LoVo (cell line): ENCODE results near the gene RGS10.
"Not testable (repeated sequence)": the region's sequence is repeated elsewhere in the genome, so short reads cannot be mapped to it uniquely, and the experiment has no call there.

Experiments used
- DNase-seq: peaks from one replicate; pipeline ENCODE4 v3.0.0-alpha.2; 2016; ENCODE audit warnings: low spot score

The RGS10 gene

GRCh38 chr10:119542357-119542987 lies at the start of gene RGS10:
RGS10 (minus strand) TSS chr10:119542719; CDS start chr10:119542638, 81 bp downstream.
- peak; percentile 90 for DNase-seq

- no peak for DNase-seq
Observed at GRCh38 chr10:119588071-119588470, 45.6 kb upstream of the RGS10 start.

GRCh38 chr10:119578355-119578754 lies 35.8 kb upstream of the RGS10 start:
- no peak for DNase-seq

- no peak for DNase-seq
Observed at GRCh38 chr10:119575991-119576390, 33.5 kb upstream of the RGS10 start.

DNA sequence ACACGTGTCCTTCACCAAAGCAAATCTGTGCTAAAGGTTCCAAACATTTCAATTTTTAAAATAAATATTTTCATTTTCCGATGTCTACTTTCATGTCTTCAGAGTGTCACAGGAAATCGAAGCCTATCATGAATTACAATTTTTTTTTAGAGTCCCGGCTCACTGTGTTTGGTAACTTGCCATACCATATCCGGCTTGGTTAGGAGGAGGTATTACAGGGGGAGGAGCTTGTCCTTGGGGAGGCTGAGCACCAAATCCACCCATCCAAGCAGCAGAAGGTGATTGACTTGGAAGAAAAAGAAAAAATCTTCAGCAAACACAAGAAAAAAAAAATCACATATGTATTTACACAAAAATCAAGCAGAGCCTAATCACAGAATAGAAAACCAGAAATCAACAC lies 33.0 kb upstream of the RGS10 start:
- DNase-seq, result no peak

GRCh38 chr10:119567978-119568377 lies 25.5 kb upstream of the RGS10 start:
- DNase-seq, result no peak

DNA sequence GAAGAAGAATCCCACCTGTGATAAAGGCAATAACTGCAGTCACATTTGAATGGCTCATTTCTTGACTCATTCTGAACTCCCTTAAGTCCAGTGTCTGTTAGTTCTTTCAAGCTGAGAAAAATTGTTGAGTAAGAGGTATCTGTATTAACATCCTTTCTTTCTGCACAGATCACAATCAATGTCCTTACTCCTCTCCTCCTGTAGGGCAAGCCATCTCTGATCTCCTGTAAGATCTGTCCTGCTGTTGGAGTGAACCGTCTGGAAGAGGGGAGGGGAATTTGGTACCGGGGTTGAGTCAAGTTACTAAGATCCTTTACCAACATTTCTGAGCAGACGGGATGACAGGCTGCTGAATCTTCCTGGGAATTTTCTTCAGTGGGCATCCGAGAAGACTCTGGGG lies 19.6 kb upstream of the RGS10 start:
- no peak for DNase-seq

DNA sequence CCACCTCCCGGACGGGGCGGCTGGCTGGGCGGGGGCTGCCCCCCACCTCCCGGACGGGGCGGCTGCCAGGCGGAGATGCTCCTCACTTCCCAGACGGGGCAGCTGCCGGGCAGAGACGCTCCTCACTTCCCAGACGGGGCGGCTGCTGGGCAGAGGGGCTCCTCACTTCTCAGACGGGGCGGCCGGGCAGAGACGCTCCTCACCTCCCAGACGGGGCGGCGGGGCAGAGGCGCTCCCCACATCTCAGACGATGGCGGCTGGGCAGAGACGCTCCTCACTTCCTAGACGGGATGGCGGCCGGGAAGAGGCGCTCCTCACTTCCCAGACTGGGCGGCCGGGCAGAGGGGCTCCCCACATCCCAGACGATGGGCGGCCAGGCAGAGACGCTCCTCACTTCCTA lies 17.0 kb upstream of the RGS10 start:
- DNase-seq, result not testable (repeated sequence)

DNA sequence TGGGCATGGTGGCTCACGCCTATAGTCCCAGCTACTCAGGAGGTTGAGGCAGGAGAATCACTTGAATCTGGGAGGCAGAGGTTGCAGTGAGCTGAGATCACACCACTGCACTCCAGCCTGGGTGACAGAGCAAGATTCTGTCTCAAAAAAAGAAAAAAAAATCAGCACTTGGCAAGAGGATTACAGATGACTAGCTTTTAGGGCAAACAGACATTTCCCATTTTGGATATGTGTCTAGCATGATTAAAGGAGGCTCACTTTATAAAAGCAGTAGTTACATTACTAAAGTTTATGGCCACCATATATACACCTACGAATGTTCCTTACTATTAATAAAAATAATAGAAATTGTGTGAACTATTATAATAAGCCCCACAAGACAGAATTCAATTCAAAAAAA lies 13.6 kb upstream of the RGS10 start:
- not testable (repeated sequence) for DNase-seq

GRCh38 chr10:119555178-119555784 lies 12.8 kb upstream of the RGS10 start:
- no peak for DNase-seq

- no peak for DNase-seq
Observed at GRCh38 chr10:119550827-119551226, 8.3 kb upstream of the RGS10 start.

DNA sequence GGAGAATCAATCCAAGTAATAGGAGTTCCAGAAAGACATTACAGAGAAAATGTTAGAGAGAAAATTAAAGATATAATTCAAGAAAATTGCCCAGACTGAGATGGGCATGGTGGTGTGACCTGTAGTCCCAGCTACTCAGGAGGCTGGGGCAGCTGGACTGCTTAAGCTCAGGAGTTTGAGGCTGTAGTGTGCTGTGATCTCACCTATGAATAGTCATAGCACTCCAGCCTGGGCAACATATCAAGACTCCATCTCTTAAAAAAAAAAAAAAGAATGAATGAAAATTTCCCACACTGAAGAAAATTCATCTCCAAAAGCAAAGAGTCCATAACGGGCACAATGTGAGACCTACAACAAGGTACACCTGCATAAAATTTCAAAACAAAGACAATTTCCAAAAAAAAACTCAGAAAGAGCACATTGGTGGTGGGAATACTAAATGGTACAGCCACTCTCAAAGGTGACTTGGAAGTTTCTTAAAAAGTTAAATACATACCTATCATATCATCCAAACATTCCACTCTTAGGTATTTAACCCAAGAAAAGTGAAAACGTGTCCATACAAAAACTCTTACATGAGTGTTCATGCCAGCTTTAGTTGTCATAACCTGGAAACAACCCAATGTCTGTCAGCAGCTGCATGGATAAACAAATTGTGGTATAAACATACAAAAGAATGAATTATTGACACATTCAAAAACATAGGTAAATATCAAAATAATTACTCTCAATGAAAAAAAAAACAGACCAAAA lies 6.9 kb upstream of the RGS10 start:
- DNase-seq, result no peak

DNA sequence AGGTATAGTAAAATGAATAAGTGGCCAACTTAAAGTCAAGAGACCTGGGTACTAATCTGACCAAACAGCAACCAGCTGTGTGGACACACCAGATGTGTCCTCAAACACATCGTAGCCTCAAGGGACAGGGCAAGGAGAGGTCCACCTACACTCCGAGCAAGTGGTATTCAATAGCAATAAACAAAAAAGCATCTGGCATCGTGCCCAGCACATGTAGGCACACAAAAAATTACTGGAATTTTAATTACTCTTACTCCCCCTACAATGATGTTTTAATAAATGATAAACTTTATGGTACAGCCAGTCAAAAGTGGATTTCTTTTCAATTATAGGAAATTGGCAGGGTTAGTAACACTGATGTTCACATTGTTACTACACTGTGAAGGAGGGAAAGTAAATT lies 3.5 kb upstream of the RGS10 start:
- DNase-seq, result peak; percentile 27

DNA sequence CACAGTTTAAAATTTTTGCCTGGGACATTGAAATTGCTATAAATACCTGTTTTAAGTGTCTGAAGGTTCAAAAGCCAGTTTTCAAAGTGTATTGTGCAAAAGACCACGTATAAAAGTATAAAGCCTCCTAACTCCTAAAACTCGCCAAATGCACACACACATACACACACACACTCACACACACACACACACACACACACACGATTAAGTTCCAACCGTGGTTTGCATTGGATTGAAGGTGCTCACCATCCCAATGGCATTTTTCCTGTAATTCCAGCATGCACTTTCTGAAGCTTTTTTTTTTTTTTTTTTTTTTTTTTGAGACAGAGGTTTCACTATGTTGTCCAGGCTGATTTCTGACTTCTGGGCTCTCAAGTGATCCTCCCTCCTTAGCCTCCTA lies 2.8 kb upstream of the RGS10 start:
- no peak for DNase-seq

GRCh38 chr10:119543814-119544642 lies 1.5 kb upstream of the RGS10 start:
- DNase-seq, result no peak

GRCh38 chr10:119542988-119543813 lies 682 bp upstream of the RGS10 start:
- DNase-seq, result peak; percentile 57

DNA sequence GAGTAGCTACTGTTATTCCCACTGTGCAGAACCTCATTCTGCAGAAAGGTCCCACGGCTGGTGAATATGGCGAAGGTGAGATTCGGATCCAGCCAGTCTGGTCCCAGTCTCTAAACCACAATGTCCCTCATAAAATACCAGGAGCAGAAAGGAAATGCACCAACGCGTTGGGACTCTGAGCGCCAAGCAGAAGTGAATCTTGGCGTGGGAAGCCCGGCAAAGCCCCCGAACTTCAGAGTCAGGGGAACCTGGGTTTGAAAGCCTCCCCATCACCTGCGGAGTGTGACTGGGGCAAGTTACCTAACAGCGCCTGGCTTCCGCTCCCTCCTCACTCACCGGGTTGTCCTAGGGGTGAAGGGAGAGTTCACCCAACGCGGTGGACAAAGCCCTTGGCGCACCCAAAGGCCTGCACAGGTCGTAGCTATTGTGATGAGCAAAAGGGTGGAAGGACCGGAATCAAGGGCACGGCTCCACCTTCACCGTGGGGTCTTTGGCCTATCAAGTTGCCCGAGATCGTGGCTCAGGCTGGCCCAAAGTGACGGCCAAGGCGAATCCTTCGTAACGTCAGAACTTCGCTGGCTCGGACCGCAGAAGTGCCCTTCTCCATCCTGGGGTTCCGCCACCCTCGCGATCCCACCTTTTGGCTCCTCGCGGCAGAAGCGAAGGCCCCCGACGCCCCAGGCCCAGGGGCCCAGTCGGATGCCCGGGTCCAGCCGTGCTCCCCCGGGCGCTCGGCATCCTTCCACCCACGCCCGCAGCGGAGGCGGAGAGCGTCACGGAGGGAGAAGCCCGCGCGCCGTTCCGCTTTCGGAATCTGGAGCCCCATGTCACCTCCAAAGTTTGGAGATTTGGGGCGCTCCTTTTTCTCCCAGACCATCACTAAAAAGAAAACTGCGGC lies 811 bp downstream of the RGS10 start:
- DNase-seq, result no peak

DNA sequence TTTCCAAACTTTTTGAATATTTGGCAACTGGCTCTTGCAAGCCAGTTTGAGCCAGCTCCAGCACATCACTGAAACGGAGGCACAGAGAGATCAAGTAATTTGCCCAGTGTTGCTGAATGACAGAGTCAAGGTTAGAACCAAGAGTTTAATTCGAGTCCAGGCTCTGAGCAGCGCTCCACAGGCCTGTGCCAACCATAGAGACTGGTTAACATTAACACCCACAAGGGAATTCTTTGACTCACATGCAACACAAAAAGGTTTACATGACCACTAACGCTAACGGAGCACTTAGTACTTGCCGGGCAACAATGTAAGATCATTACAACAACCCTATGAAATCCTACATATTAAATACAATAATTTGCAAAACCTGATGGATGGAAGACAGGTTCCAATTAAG lies 1.5 kb downstream of the RGS10 start:
- no peak for DNase-seq

DNA sequence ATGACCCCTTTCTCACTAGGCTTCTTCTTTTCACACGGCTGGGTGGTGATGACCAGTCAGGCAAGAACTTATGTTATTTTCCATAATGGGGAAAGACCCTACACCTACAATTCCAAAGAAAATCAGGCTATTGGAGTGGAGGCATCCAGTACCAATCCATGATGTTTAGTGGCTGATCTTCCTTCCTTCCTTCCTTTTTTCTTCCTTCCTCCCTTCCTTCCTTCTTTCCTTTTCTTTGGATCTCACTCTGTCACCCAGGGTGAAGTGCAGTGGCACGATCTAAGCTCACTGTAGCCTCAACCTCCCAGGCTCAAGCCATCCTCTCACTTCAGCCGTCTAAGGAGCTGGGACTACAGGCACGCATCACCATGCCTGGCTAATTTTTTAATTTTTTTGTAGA lies 2.5 kb downstream of the RGS10 start:
- DNase-seq, result no peak

DNA sequence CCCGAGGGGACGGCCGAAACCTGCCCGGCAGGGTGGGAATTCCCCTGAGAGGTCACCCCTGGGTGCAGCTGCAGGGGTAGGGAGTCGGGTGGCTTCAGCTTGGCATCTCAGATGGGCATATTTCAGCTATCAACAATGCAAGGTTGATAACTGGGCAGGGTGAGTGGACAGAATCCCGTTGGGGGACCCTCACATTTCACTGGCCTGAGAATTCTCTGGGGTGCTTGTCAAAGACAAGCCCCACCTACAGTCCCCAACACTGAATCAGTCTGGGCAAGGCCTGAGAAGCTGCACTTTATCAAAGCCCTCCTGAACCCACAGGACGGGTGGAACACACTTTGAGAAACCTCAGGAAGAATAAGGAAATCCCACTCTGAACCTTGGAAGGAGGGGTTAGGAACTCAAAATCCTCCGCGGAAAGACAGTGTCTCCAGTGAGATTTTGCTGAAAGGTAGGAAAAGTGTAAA lies 3.1 kb downstream of the RGS10 start:
- no peak for DNase-seq
